Glutamatergic neuron (in vitro differentiated cells): ENCODE measurements around the gene OLFM2. TPM values are rescaled to one million over a fixed set of nuclear protein-coding genes. Genes with fewer than 3 reads are reported as not detected.

Experiments used
- DNase-seq: peaks from one replicate; pipeline ENCODE4 v3.0.0; 2022
- H3K27ac Mint-ChIP-seq: one replicate; pipeline ENCODE4 v1.8.0; 2020; ENCODE audit warnings: mild to moderate bottlenecking, mixed read lengths, inconsistent platforms; ENCODE audit not compliant: unreplicated experiment
- H3K27me3 Mint-ChIP-seq: one replicate; pipeline ENCODE4 v1.8.0; 2020; ENCODE audit warnings: mild to moderate bottlenecking, moderate library complexity, mixed read lengths, inconsistent platforms; ENCODE audit not compliant: unreplicated experiment
- H3K36me3 Mint-ChIP-seq: one replicate; pipeline ENCODE4 v1.8.0; 2020; ENCODE audit warnings: mild to moderate bottlenecking, mixed read lengths, inconsistent platforms; ENCODE audit not compliant: unreplicated experiment
- H3K4me1 Mint-ChIP-seq: one replicate; pipeline ENCODE4 v1.8.0; 2020; ENCODE audit warnings: mild to moderate bottlenecking, low read depth, mixed read lengths, inconsistent platforms; ENCODE audit not compliant: unreplicated experiment
- H3K4me3 Mint-ChIP-seq: one replicate; pipeline ENCODE4 v1.8.0; 2020; ENCODE audit warnings: mild to moderate bottlenecking, mixed read lengths, inconsistent platforms; ENCODE audit not compliant: unreplicated experiment
- H3K9me3 Mint-ChIP-seq: one replicate; pipeline ENCODE4 v1.8.0; 2020; ENCODE audit warnings: mild to moderate bottlenecking, moderate library complexity, mixed read lengths, inconsistent platforms; ENCODE audit not compliant: unreplicated experiment
- total RNA-seq: library from RNA; stranded (reverse); fragmentation: NEBNext Ultra II Directional; extraction: Animal tissue kit (Norgen Biotek cat#: 25700); gene quantifications from one replicate; pipeline ENCODE4 v1.2.1, GENCODE V29; 2021; ENCODE audit not compliant: unreplicated experiment
- TF ChIP-seq, protein P1 (sequence below): fragments of 200-600 bp; sonication (generic); IDR thresholded peaks from one replicate; pipeline ENCODE4 v1.5.0; 2021; ENCODE audit not compliant: partially characterized antibody, unreplicated experiment

Gene OLFM2
- total RNA-seq, 1 donor from 2014 or later: 19.5 TPM

DNA sequence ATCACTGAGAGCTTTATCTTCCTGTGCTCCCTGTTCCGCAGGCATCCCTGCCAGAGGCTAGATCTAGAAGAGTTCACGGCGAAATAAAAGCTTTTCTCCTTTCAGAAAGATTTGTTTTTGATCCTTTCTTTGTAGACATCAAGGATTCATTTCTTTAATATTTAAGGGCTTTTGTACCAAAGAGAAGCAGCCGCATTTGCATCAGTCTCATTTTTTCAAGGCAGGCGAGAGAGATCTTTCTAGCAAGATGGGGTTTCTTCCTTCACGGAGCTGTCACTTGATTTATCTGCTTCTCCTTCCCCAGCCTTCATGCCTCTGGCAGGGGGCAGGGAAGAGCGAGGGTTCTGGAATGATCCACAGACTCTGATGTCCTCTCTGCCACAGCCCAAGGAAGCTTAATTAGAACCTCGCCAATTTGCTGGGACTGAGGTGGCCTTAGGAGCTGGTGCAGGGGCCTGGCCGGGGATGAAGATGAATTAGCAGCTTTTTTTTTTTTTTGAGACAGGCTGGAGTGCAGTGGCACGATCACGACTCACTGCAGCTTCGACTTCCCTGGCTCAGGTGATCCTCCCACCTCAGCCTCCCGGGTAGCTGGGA, 61.2 kb downstream of the OLFM2 start:
- Mint-ChIP-seq H3K4me3 (no peak overlapping the region), H3K9me3 (peaks cover 3% of the 10 kb centered on the region), H3K4me1 (no peaks in the 10 kb centered on the region), H3K27ac (peak overlapping the region; percentile 29), H3K36me3 (no peaks in the 10 kb centered on the region), H3K27me3 (peaks cover 3% of the 10 kb centered on the region)
- DNase-seq: no peak
- TF ChIP-seq, protein P1, sequence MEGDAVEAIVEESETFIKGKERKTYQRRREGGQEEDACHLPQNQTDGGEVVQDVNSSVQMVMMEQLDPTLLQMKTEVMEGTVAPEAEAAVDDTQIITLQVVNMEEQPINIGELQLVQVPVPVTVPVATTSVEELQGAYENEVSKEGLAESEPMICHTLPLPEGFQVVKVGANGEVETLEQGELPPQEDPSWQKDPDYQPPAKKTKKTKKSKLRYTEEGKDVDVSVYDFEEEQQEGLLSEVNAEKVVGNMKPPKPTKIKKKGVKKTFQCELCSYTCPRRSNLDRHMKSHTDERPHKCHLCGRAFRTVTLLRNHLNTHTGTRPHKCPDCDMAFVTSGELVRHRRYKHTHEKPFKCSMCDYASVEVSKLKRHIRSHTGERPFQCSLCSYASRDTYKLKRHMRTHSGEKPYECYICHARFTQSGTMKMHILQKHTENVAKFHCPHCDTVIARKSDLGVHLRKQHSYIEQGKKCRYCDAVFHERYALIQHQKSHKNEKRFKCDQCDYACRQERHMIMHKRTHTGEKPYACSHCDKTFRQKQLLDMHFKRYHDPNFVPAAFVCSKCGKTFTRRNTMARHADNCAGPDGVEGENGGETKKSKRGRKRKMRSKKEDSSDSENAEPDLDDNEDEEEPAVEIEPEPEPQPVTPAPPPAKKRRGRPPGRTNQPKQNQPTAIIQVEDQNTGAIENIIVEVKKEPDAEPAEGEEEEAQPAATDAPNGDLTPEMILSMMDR: no peak

DNA sequence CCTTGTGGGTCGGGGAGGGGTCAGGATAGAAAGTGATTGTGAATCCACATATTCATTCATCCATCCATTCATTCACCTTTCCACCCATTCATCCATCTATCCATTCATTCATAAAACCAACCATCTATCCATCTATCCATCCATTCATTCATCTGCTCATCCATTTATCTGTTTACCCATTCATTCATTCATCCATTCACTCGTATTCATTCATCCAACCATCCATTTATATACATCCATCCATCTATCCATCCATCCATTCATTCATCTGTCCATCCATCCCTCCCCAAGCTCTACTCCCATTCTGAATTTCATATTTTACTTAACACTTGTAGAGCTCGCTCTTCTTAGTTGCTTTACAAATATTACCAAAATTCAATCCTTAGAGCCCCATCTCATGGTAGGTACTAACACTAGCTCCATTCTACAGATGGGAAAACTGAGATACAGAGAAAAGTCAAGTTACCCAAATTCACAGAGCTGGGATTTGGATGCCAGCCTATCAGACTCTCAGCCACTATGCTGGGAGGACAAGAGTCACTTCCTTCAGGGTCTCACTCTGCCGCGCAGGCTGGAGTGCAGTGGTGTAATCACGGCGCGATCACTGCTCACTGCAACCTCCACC, 63.6 kb downstream of the OLFM2 start:
- DNase-seq: no peak
- no peak overlapping the region for H3K27ac Mint-ChIP-seq
- H3K27me3 Mint-ChIP-seq: peaks cover 3% of the 10 kb centered on the region
- no peaks in the 10 kb centered on the region for H3K36me3 Mint-ChIP-seq
- H3K4me1 Mint-ChIP-seq: no peaks in the 10 kb centered on the region
- H3K4me3 Mint-ChIP-seq: no peak overlapping the region
- TF ChIP-seq, protein P1: no peak
- H3K9me3 Mint-ChIP-seq: peaks cover 3% of the 10 kb centered on the region

DNA sequence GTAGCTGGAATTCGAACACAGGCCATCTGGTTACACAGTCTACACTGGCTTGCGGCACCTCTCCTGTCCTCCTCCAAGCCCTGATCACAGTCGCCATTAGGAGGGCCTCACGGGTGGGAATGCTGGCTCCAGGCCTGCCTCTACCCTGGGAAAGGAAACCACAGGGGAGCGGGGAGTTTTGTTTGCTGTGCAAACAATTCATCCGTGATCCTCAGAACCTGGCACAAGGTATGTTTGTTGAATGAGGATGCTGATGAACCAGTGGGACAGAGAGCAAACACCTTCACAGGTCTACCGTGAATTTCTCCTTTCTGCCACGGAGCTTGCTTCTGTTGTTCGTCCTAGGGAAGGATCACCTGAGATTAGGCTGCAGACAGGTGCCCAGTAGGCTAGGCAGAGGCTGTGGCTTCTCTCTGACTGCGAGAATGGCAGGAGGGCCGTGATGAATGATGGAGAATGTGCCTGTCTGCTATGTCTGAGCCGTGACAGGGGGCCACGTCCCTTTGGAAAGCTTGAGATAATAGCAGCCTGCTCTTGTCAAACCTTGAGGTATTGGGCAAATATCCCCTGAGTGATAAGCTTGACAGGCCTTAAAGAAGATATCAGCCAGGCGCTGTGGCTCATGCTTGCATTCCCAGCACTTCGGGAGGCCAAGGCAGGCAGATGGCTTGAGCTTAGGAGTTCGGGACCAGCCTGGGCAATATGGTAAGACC, 64.5 kb downstream of the OLFM2 start:
- H3K36me3 Mint-ChIP-seq: no peaks in the 10 kb centered on the region
- no peak for DNase-seq
- no peaks in the 10 kb centered on the region for H3K4me1 Mint-ChIP-seq
- no peak overlapping the region for H3K27ac Mint-ChIP-seq
- H3K9me3 Mint-ChIP-seq: peaks cover 3% of the 10 kb centered on the region
- H3K4me3 Mint-ChIP-seq: no peak overlapping the region
- TF ChIP-seq, protein P1: no peak
- peaks cover 3% of the 10 kb centered on the region for H3K27me3 Mint-ChIP-seq

DNA sequence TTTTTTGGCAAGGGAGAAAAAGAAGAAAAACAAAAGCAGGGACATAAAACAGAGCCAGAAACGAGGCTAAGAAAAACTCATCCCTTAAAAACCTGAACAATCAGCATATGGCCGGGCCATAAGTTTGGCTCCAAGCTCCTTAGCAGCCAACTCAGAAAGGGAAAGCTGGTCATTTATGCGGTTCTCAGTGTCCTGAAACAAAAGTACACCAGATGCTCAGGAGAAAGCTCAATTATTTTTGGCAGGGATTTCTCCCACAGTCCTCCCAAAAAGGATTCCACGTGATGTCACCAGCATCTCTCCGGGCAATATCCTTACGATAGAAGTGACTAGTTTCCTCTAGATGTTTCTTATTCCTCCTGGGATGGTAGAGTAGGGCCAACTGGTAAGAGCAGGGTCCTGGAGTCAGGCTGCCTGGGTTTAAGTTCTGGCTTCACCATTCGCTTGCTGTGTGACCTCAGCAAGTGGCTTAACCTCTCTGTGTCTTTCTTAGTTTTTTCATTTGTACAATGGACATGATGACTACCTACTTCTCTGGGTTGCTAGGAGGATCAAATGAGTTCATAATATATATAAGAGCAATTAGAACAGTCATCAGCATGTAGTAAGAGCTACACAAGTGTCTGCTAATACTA, 67.2 kb downstream of the OLFM2 start:
- peaks cover 3% of the 10 kb centered on the region for H3K9me3 Mint-ChIP-seq
- H3K4me1 Mint-ChIP-seq: no peaks in the 10 kb centered on the region
- TF ChIP-seq, protein P1: no peak
- no peak overlapping the region for H3K27ac Mint-ChIP-seq
- no peak overlapping the region for H3K4me3 Mint-ChIP-seq
- DNase-seq: no peak
- H3K27me3 Mint-ChIP-seq: peaks cover 4% of the 10 kb centered on the region
- no peaks in the 10 kb centered on the region for H3K36me3 Mint-ChIP-seq
